ENCODE measurements around the gene HBE1. TPM values are rescaled to one million over a fixed set of nuclear protein-coding genes. Genes with fewer than 3 reads are reported as not detected.

The HBE1 gene
- total RNA-seq, 4 donors from 2014 or later = not detected

GRCh38 chr11:5230266-5230665, 39.5 kb downstream of the HBE1 start:
- H3K27ac ChIP-seq (replicated peaks in 1 of 4) = no peak overlapping the region
- DNase-seq (ENCODE audit: extremely low spot score) = no peak
- no peak overlapping the region for H3K4me3 ChIP-seq
- no peaks in the 10 kb centered on the region for H3K4me1 ChIP-seq
- H3K36me3 ChIP-seq = no peaks in the 10 kb centered on the region
- H3K27me3 ChIP-seq = no peaks in the 10 kb centered on the region
- no peaks in the 10 kb centered on the region for H3K9me3 ChIP-seq
- intact Hi-C loops (cut with DNase I) = no loop called here
- TF ChIP-seq POLR2A (IDR thresholded peaks at IDR 0.05; ENCODE audit: low read depth) = no peak
- TF ChIP-seq POLR2AphosphoS5 (IDR thresholded peaks at IDR 0.05) = no peak
- no peak for TF ChIP-seq EP300 (IDR thresholded peaks at IDR 0.05)
- TF ChIP-seq, protein P1, sequence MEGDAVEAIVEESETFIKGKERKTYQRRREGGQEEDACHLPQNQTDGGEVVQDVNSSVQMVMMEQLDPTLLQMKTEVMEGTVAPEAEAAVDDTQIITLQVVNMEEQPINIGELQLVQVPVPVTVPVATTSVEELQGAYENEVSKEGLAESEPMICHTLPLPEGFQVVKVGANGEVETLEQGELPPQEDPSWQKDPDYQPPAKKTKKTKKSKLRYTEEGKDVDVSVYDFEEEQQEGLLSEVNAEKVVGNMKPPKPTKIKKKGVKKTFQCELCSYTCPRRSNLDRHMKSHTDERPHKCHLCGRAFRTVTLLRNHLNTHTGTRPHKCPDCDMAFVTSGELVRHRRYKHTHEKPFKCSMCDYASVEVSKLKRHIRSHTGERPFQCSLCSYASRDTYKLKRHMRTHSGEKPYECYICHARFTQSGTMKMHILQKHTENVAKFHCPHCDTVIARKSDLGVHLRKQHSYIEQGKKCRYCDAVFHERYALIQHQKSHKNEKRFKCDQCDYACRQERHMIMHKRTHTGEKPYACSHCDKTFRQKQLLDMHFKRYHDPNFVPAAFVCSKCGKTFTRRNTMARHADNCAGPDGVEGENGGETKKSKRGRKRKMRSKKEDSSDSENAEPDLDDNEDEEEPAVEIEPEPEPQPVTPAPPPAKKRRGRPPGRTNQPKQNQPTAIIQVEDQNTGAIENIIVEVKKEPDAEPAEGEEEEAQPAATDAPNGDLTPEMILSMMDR (IDR thresholded peaks at IDR 0.05) = no peak
- 74% methylated on average over 1 of the region's 1 CpG for WGBS

- no peak for TF ChIP-seq POLR2AphosphoS5 (IDR thresholded peaks at IDR 0.05)
- TF ChIP-seq, protein P1 (IDR thresholded peaks at IDR 0.05) = no peak
- no peak for TF ChIP-seq POLR2A (IDR thresholded peaks at IDR 0.05; ENCODE audit: low read depth)
- no peak for TF ChIP-seq EP300 (IDR thresholded peaks at IDR 0.05)
- no peak for DNase-seq (ENCODE audit: extremely low spot score)
- H3K36me3 ChIP-seq = no peaks in the 10 kb centered on the region
- intact Hi-C loops (cut with DNase I) = no loop called here
- no peak overlapping the region for H3K27ac ChIP-seq (replicated peaks in 1 of 4)
- no peak overlapping the region for H3K4me3 ChIP-seq
- no peaks in the 10 kb centered on the region for H3K4me1 ChIP-seq
- no peaks in the 10 kb centered on the region for H3K27me3 ChIP-seq
- no peaks in the 10 kb centered on the region for H3K9me3 ChIP-seq
- 79% methylated on average over 2 of the region's 2 CpGs for WGBS
These were observed 39.9 kb downstream of the HBE1 start for GRCh38 chr11:5229796-5230195.

DNA sequence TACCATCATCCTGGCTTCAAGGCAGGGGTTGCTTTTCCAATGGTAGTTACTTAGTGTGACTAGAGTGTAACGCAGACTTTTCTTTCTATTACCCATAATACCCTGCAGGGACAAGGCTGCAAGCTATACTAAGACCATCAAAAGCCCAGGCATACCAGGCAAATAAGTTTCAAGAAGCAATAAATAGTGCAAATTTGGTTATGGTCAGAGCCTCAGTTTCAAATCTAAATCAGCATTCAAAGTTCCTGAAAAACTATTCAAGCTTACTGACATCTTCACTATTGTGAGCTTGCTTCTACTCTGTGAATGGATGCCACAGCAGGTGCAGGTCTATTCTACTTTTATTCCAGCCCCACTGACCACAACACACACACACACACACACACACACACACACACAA, 40.4 kb downstream of the HBE1 start:
- no peak for DNase-seq (ENCODE audit: extremely low spot score)
- WGBS = 89% methylated on average over 1 of the region's 1 CpG
- Histone ChIP-seq H3K9me3 (no peaks in the 10 kb centered on the region), H3K27me3 (no peaks in the 10 kb centered on the region), H3K27ac (replicated peaks in 1 of 4) (no peak overlapping the region), H3K4me1 (no peaks in the 10 kb centered on the region), H3K36me3 (no peaks in the 10 kb centered on the region), H3K4me3 (no peak overlapping the region)
- intact Hi-C loops (cut with DNase I) = no loop called here
- no peak for TF ChIP-seq POLR2A (IDR thresholded peaks at IDR 0.05; ENCODE audit: low read depth)
- no peak for TF ChIP-seq EP300 (IDR thresholded peaks at IDR 0.05)
- TF ChIP-seq, protein P1 (IDR thresholded peaks at IDR 0.05) = no peak
- TF ChIP-seq POLR2AphosphoS5 (IDR thresholded peaks at IDR 0.05) = no peak

- no peaks in the 10 kb centered on the region for H3K4me1 ChIP-seq
- no peaks in the 10 kb centered on the region for H3K9me3 ChIP-seq
- H3K36me3 ChIP-seq = no peaks in the 10 kb centered on the region
- no peak overlapping the region for H3K4me3 ChIP-seq
- WGBS = 63% methylated on average over 5 of the region's 5 CpGs
- intact Hi-C loops (cut with DNase I) = no loop called here
- TF ChIP-seq POLR2A (IDR thresholded peaks at IDR 0.05; ENCODE audit: low read depth) (no peak), EP300 (IDR thresholded peaks at IDR 0.05) (no peak), POLR2AphosphoS5 (IDR thresholded peaks at IDR 0.05) (no peak)
- TF ChIP-seq, protein P1 (IDR thresholded peaks at IDR 0.05) = no peak
- H3K27ac ChIP-seq (replicated peaks in 1 of 4) = no peak overlapping the region
- no peaks in the 10 kb centered on the region for H3K27me3 ChIP-seq
- no peak for DNase-seq (ENCODE audit: extremely low spot score)
These were observed 41.6 kb downstream of the HBE1 start for GRCh38 chr11:5228124-5228523.

DNA sequence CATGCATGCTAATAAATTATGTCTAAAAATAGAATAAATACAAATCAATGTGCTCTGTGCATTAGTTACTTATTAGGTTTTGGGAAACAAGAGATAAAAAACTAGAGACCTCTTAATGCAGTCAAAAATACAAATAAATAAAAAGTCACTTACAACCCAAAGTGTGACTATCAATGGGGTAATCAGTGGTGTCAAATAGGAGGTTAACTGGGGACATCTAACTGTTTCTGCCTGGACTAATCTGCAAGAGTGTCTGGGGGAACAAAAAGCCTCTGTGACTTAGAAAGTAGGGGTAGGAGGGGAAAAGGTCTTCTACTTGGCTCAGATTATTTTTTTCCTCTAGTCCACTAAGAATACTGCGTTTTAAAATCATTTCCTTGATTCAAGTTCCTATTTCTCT, 42.1 kb downstream of the HBE1 start:
- no peak for TF ChIP-seq POLR2AphosphoS5 (IDR thresholded peaks at IDR 0.05)
- TF ChIP-seq EP300 (IDR thresholded peaks at IDR 0.05) = no peak
- TF ChIP-seq POLR2A (IDR thresholded peaks at IDR 0.05; ENCODE audit: low read depth) = no peak
- TF ChIP-seq, protein P1 (IDR thresholded peaks at IDR 0.05) = no peak
- H3K27me3 ChIP-seq = no peaks in the 10 kb centered on the region
- intact Hi-C loops (cut with DNase I) = no loop called here
- no peak overlapping the region for H3K4me3 ChIP-seq
- DNase-seq (ENCODE audit: extremely low spot score) = no peak
- H3K4me1 ChIP-seq = no peaks in the 10 kb centered on the region
- H3K36me3 ChIP-seq = no peaks in the 10 kb centered on the region
- H3K9me3 ChIP-seq = no peaks in the 10 kb centered on the region
- WGBS = 58% methylated on average over 1 of the region's 1 CpG
- no peak overlapping the region for H3K27ac ChIP-seq (replicated peaks in 1 of 4)
